GM19467 (cell line): ENCODE results near the gene SAMD13.

ENCODE experiments used
- ATAC-seq: cut with Tn5 transposase; IDR thresholded peaks from one replicate; pipeline ENCODE4 v1.9.1; 2021; ENCODE audit warnings: mild to moderate bottlenecking, moderate library complexity; ENCODE audit not compliant: unreplicated experiment

SAMD13 gene

DNA sequence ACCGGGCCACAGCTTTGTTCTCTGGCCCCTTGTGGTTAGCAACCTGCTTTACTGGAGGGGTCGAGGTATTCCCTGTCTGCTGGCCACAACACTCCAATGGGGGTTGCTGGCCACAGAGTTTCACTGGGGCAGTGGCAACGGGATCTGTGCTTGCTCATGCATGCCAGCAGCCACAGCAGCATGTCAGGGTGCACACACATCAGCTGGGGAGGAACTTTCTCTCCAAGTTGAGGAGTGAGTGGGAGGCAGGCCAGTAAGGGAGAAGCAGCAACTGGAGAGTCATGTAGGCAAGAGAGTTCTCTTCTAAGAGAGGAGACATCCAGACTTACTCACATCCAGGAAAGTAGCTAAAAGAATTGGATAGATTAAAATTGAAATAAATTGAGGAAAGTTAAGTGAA lies 38.0 kb downstream of the SAMD13 start:
- no peak for ATAC-seq

DNA sequence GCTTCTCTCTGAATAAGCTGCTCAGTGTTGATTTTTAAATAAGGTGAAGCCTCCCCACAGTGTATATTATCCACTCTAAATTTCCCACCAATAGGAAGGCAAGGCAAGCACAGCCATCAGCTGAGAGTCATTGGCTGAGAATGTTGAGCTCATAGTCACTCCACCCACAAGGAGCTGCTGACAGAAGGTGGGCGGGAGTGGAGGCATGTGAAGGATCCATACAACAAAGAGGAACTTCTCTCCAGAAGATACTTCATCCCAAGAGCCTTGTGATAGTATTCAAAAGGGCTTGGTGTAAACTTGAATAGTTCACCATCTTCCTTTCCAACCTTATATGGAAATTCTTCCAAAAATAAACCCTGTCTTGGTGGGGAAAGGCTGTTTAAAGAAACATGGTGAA lies 42.8 kb downstream of the SAMD13 start:
- no peak for ATAC-seq

DNA sequence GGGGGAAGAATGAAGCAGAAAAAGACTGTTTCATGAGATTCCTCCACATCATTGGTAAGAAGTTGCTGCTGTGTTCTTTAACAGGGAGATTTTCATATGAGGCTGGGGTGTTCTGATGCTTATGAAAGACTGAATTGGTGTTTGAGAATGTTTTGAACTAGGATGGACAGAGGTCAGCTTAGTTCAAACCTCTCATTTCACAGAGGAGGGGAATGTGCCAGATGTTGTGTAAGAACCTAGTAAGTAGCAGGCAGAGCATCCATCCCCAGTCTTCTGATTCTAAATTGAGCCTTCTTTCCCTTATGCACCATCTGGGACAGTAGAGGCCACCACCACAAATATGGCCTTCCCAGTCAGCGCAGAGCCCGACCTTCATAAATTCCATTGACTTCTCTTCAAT lies 43.7 kb downstream of the SAMD13 start:
- ATAC-seq: no peak

DNA sequence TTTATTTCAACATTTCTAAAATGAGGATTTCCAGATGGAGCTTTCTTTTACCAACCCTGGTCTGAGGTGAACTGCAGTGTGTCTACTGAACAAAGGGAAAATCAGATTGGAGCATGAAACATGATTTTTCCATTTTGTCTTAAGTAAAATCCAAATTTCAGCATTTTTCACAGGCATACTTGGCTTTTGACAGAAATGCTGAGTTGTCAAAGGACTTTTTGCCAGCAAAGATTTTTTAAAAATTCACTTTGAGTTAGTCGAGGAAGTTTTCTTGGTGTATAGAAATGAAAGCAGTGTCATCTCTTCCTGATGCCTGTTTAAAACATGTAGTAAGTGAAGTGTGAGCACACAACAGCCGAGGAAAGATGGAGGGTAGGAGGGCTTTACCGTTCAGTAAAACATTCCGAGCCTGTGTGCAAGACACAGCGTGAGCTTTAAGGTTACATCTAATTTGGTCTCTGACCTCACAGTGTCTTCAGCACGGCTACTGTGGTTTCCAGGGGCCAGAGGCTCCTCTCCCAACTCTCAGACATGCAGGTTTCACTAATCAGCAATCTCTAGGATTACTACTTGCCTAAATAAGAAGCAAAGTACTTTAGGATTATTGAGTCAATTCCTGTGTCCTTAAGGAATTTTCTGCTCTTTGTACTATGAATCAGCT lies 45.9 kb downstream of the SAMD13 start:
- ATAC-seq: no peak

DNA sequence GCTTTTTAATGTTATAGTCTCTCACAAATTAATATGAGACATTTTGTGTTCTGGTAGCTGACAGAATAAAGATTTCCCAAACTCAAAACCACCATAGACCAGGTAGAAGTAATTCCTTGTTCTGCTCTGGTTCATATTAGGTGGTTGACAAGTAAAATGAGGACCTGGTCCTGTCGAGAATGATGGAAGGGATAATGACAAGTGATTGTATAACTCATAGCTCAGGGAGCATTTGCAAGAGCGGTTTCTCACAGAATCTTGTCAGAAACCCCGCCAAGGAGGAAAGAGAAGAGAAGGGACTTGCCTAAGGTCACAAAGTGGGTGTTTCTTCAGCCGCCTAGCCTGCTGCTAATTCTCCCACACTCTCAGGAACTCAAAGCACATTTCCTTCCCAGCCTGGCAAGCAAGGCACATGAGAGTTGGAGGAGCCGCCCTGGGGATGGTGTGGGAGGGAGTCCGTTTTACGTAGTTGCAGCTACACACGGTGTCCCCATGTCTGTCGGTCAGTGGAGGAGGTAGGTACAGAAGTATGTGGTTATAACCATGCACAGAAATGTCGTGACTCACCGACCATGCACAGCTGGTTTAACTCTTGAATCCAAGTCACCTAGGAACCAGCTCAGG lies 46.5 kb downstream of the SAMD13 start:
- ATAC-seq: no peak

DNA sequence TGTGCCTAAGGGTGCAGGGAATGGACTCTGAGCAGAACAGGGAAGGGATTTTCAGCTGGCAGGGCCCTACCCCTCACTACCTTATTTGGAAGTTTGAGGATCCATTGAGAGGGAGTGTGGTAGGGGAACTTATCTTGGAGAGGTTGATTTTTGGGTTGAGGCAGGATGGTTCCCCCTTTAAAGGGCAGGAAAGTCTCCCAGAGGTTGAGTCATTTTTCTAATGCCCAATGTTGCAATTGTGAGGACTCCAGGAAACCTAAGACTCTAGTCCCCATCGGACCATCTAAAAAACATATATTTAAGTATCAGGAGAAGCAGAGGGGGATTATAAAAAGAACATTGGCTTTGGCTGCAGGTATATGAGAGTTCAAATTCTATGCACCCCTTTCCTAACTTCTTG lies 47.3 kb downstream of the SAMD13 start:
- no peak for ATAC-seq

DNA sequence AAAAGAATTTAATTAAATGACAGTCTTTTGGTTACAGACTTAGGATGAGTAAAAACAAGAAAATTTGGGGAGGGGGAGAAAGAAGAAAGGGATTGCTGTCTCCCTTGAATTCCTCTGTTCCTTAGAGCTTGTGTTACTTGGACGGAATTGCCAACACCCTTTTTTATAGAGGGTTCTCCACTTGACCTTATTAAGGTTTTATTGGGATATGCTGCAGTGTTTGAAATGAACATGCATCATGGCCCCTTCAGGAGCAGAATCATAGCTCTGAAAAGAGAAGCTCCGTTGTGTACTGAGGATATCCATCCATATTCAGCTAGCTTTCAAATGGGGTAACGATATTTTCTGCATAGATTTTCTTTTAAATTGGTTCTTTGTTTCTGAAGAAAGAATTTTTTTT lies 48.6 kb downstream of the SAMD13 start:
- no peak for ATAC-seq

DNA sequence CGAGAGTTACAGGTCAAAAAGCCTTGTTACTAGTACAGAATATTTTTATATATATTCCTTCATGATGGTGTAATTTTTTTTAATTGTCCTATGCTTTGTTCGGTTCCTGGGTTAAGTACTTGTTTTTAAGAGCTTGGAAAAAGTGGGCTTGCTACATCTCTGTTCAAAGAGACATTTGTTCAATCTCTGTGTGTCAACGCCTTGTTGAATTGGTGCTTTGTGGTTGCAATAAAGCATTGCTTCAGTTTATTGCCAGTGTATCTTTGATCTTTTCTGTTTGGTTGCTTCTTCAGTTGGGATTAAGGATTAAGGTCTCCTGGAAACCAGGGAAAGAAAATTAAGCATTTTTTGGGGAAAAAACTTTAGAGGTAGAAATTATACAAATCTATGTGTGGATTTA lies 49.0 kb downstream of the SAMD13 start:
- no peak for ATAC-seq

DNA sequence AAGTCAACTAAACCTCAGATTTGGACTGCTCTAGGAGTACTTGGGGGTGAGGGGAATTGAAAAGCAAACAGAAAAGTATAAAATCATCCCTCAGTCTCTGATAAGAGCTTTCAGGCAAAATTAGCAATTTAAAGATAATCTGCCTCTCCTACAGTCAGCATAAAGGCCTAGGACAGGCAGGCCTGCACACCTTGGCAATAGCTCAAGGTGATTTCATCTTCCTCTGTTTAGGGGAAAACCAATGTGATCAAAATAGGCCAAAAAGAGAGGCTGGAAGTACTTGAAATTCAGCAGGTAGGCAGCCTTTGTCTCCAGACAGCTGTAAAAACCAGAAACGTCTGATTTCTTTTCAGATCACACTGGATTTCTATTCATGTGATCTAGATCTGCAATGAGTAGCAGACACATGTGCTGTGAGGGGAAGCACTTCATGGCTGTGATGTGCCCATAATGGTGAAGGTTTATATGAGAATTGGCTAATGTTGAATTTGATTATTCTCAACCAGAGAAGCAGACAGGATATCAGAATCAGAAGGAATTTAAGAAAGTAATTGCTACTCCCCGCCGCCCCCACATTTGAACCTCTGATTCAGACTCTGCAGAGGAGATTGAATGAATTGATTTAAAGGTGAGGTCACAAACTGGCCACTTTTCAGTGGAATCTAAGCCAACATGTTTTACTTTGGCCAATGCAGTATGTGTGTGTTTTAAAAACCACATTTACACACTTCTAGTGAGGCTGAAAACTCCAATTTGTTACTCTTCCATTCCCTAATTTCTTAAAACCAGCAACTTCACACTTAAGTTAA lies 51.0 kb downstream of the SAMD13 start:
- ATAC-seq: no peak

DNA sequence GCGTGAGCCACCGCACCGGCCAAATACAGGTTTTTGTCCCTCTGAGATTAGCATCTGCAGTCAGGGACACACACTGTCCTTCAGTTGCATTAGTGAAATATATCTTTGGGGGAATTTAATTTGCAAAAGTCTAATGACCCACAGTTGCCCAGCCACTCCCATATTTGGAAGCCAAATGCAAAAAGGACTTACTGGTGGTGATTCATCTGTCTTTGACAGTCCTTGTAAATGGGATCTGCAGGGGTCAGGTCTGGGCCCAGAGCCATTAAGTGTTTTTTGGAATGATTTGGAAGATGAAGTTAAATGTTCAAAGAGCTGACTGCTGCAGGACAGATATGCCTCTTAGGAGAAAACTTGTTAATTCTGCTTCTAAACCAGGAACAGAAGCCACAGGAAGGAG lies 52.2 kb downstream of the SAMD13 start:
- no peak for ATAC-seq

DNA sequence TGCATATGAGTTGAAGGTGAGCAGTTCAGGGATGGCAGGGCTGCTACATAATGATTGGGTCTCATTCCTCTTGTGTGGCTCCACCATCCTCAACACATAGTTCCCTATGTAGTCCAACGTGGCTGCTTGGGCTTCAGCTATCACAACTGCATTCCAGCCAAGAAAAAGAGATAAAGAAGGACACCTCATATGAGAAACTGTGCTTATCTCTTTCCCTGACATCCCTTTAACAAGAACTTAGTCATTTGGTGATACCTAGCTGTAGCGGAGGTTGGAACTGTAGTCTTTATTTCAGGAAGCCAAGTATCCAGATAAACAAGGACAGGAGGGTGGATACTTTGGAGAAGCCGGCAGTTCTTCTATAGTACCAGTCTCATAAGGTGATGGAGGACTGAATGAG lies 54.0 kb downstream of the SAMD13 start:
- ATAC-seq: no peak

DNA sequence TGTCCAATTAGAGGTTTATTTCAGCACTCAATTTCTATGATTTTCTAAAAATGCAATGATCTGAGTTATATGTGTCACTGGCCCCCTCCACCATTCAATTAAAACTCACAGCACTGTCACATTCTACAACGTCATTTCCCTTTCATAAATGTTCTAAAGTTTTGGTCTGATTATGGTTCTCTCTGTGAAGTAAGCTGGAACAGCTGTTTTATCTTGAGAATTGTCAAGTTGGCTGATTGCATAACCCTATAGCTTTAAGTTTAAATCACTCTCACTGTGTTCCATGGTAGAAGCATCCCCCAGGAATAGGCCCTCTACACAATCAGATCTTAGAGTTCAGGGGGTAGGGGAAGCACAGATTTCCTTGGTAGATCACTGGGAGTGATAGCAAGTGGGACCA lies 55.4 kb downstream of the SAMD13 start:
- ATAC-seq: no peak

DNA sequence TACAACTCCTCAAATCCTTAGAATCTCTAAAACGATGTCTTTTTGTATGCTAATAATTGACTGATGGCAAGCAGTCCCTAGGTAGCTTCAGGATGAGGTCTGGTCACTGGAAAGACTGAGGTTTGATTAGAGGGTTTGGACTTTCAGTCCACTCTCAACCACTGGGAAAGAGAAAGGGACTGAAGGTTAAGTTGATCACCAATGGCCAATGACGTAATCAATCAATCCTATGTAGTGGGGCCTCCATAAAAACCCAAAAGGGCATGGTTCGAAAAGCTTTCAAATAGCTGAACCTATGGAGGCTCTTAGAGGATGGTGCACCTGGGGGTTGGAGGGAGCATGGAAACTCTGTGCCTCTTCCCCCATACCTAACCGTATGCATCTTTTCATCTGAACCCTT lies 57.2 kb downstream of the SAMD13 start:
- ATAC-seq: no peak

DNA sequence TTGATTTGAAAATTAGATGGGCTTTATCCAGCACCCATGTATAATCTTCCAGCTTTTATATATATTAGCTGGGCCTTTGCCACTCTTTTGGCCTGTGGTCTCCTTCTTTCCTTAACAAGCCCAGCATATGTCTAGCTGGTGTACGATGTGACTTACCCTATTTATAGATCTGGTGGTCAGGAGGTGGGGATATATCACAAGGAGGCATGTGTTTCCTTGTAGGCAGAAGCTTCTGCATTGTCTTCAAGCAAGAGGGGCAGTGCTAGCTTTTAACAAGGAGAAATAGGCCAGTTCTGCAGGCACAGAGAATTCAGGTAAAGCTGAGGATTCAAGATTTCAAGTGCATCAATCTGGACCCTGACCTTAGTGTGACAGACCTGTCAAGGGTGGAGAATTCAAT lies 58.8 kb downstream of the SAMD13 start:
- no peak for ATAC-seq

DNA sequence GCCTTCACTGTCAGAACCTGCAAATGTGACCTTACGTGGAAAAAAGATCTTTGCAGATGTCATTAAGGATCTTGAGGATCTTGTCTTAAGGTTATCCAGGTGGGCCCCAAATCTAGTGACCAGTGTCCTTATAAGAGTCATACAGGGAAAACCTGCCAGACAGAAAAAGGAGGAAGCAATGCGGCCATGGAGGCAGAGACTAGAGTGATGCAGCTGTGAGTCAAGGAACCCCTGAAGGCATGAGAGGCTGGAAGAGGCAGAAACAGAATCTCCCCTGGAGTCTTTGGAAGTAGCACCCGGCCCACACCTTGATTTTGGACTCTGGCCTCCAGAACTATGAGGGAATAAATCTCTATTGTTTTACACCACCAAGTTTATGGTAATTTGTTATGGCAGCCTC lies 60.3 kb downstream of the SAMD13 start:
- no peak for ATAC-seq

DNA sequence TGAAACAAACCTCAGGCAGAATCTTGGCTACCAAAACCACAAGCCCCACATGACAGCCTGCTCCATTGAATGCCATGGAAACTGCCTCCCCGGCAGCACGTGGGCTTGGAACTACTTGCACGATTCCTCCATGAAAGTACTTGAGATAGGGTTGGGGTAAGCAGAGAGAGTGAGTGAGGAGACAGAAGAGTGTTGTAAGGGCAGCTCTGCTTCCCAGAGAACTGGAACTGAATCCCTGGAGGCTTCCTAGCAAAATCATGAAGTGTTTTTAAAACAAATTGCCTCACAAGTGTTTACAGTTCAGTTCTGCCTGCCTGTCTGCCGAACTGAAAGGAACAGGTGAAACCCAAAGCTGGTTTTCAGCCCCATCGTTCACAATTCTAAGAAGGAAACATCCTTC lies 61.5 kb downstream of the SAMD13 start:
- no peak for ATAC-seq

DNA sequence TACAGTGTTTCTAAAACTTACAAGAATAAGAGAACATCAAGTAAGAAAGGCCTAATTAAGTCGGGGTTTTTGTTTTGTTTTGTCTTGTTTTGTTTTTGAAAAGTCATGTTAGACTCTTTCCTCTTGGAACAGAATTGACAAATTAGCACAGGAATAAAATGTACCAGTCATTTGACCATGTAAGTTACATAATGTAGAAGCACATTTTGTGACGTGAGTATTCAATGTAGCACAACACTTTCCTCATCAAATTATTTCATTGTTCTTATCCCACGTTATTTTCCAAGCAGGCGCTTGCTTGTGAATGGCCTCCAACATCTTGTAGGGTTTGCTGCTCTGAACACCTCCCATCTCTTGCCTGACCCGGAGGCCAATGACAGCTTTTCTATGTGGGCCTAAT lies 62.1 kb downstream of the SAMD13 start:
- ATAC-seq: no peak

DNA sequence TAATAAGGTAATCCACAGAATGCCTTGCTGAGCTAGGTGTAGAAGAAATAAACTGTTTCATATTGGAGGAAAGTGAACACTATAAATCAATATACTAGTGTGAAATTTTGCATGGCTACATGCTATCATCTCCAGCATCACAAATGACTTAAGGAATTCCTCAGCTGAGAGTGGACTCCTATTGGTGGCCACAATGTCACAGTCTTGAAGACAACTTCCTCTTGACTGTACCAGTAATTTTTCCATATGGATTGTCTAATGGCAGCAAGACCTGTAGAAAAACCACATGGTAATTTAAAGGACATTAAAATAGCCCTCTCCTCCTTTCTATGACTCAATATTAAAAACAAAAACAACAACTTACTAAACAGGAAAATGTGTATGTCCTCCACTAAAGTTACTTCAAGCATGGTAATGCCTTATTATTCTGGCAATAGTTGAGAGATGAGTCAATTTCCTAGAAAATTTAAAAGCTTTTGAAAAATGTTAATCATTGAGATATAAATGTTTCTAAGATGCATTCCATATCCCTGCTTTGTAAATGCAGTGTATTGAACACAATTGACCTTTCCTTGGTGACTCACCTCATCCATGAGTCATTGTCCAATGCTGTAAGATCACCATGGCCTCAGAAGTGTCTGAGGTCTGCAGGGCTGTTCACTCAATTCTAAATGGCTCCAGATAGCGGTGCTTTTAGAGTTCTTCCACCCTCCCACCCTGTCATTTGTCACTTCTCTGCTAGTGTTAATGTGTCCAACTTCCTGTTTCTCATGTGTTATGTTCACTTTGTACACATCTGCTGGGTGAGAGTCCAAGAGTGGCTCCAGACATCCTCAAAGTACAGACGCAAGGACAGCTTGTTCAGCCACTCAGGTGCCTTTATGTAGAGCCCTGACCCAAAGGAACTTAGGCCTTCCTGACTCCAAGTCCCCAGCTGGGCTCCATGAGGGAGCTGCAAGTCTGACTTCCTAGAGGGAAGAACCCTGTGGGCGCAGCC lies 64.0 kb downstream of the SAMD13 start:
- no peak for ATAC-seq

DNA sequence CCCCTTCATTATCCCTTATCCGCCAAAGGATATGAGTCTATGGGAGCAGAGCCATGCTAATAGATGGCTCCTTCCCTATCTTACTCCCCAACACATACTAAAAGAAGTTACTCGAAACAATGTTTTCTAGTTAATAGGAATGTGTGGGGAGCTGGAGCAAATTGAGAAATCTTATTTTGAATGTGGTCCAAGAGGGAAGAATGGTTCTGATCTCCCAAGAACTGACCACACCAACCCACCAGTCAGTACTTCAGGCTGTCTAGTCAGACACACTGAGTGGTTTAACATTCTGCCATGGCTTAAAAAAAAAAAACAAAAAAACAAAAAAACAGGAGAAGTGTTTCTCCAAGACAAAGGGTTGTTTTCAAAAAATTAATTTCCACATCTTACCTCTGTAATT lies 65.3 kb downstream of the SAMD13 start:
- no peak for ATAC-seq

DNA sequence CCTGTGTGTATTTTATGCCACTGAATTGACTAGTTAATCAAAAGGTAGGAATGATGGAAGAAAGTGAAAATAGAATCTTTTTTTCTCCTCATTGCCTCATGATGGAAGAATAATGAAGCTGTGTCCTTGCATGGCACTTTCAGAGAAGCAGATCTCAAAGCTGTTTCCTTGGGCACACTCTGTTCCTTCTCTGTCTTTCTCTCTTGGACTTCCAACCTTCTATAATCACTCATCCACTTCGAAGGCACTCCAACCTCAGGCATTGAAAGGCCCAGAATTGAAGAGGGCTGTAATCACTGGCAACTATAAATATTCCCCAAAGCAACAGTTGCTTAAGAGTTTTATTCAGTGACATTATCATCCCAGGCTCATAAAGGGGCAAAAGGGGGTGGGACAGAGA lies 65.7 kb downstream of the SAMD13 start:
- no peak for ATAC-seq

DNA sequence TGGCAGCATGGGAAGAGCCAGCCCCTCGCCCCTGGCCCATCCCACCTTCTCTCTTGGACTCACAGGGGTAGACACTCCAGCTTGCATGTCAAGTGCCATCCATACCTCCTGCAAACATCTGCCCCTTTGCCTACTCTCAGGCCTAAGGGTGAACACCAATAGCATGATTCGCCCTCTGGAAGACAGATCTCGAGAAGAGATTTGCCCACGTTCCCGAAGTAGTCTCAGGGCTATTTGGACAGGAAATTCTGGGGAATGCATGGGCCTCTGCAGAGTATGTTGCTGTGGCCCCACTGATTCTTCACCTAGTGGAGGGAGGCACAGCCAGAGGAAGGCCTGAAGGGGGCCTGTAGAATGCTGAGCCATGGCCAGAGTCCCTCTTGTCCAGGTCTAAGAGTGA lies 66.9 kb downstream of the SAMD13 start:
- ATAC-seq: no peak
